ENCODE data around the gene LRTM2. TPM values are rescaled to one million over a fixed set of nuclear protein-coding genes. Genes with fewer than 3 reads are reported as not detected.

LRTM2 gene
- total RNA-seq, 1 donor = not detected

GRCh38 chr12:1845427-1845826 lies 25.1 kb downstream of the LRTM2 start:
- TF ChIP-seq CTCF (IDR thresholded peaks at IDR 0.05; ENCODE audit: insufficient read depth, low read length) = no peak
- no peak overlapping the region for H3K4me3 ChIP-seq (ENCODE audit: low read depth, low read length)
- DNase-seq (ENCODE audit: low read depth) = no peak

- TF ChIP-seq CTCF (IDR thresholded peaks at IDR 0.05; ENCODE audit: insufficient read depth, low read length) = no peak
- DNase-seq (ENCODE audit: low read depth) = no peak
- H3K4me3 ChIP-seq (ENCODE audit: low read depth, low read length) = no peak overlapping the region
Observed at GRCh38 chr12:1845886-1846285, 25.5 kb downstream of the LRTM2 start.

- no peak overlapping the region for H3K4me3 ChIP-seq (ENCODE audit: low read depth, low read length)
- DNase-seq (ENCODE audit: low read depth) = no peak
- TF ChIP-seq CTCF (IDR thresholded peaks at IDR 0.05; ENCODE audit: insufficient read depth, low read length) = no peak
Observed at GRCh38 chr12:1846421-1847405, 26.3 kb downstream of the LRTM2 start.

- no peak for TF ChIP-seq CTCF (IDR thresholded peaks at IDR 0.05; ENCODE audit: insufficient read depth, low read length)
- H3K4me3 ChIP-seq (ENCODE audit: low read depth, low read length) = no peak overlapping the region
- no peak for DNase-seq (ENCODE audit: low read depth)
Observed at GRCh38 chr12:1847411-1847810, 27.0 kb downstream of the LRTM2 start.

GRCh38 chr12:1848146-1848545 lies 27.8 kb downstream of the LRTM2 start:
- no peak for DNase-seq (ENCODE audit: low read depth)
- no peak overlapping the region for H3K4me3 ChIP-seq (ENCODE audit: low read depth, low read length)
- no peak for TF ChIP-seq CTCF (IDR thresholded peaks at IDR 0.05; ENCODE audit: insufficient read depth, low read length)

GRCh38 chr12:1848745-1849144 lies 28.4 kb downstream of the LRTM2 start:
- DNase-seq (ENCODE audit: low read depth) = no peak
- TF ChIP-seq CTCF (IDR thresholded peaks at IDR 0.05; ENCODE audit: insufficient read depth, low read length) = no peak
- no peak overlapping the region for H3K4me3 ChIP-seq (ENCODE audit: low read depth, low read length)
